Activated T-helper 17 cell treated with anti-CD3 and anti-CD28 coated beads, Interleukin-2, amount 50 U/mL, for 72 hours (primary cell): ENCODE results near the gene CPT1B. TPM values are rescaled to one million over a fixed set of nuclear protein-coding genes. Genes with fewer than 3 reads are reported as not detected.

Experiments
- ATAC-seq: fragments of 150-1000 bp; cut with Tn5 transposase; replicated peaks from 2 replicates; pipeline ENCODE4 v1.10.0; 2021; ENCODE audit warnings: mild to moderate bottlenecking, moderate library complexity
- H3K27ac Mint-ChIP-seq: one replicate; pipeline ENCODE4 v1.8.0; 2022; ENCODE audit warnings: mixed read lengths
- H3K27me3 Mint-ChIP-seq: one replicate; pipeline ENCODE4 v1.8.0; 2022; ENCODE audit warnings: mixed read lengths
- H3K36me3 Mint-ChIP-seq: one replicate; pipeline ENCODE4 v1.8.0; 2022; ENCODE audit warnings: low read depth, mild to moderate bottlenecking, mixed read lengths
- H3K4me1 Mint-ChIP-seq: one replicate; pipeline ENCODE4 v1.8.0; 2022; ENCODE audit warnings: mixed read lengths
- H3K4me3 Mint-ChIP-seq: one replicate; pipeline ENCODE4 v1.8.0; 2022; ENCODE audit warnings: mild to moderate bottlenecking, mixed read lengths
- H3K9me3 Mint-ChIP-seq: one replicate; pipeline ENCODE4 v1.8.0; 2022; ENCODE audit warnings: mixed read lengths
- total RNA-seq, 2 donors: library from RNA; stranded (reverse); gene quantifications; one replicate each; pipeline ENCODE4 v1.2.3, GENCODE V29; 2022

The CPT1B gene
- total RNA-seq, 2 donors from 2014 or later = 57.3 to 62.8 TPM

GRCh38 chr22:50584106-50585096 is 6.2 kb upstream of the CPT1B start:
- Mint-ChIP-seq H3K27me3 (no peaks in the 10 kb centered on the region), H3K4me1 (peaks cover 9% of the 10 kb centered on the region), H3K36me3 (peaks cover 32% of the 10 kb centered on the region), H3K9me3 (no peaks in the 10 kb centered on the region), H3K4me3 (peak overlapping the region; percentile 96), H3K27ac (peak overlapping the region; percentile 90)
- ATAC-seq = no peak

- H3K9me3 Mint-ChIP-seq = no peaks in the 10 kb centered on the region
- ATAC-seq = peak; percentile 24
These were observed 5.2 kb upstream of the CPT1B start for GRCh38 chr22:50583294-50583861.

GRCh38 chr22:50582493-50583293 is 4.5 kb upstream of the CPT1B start, which contains the start of gene CHKB:
Gene CHKB (minus strand): TSS chr22:50582849. CDS start chr22:50582781, 68 bp downstream.
- Mint-ChIP-seq H3K27me3 (no peaks in the 10 kb centered on the region), H3K9me3 (no peaks in the 10 kb centered on the region), H3K27ac (peak within 1 kb of the TSS; percentile 90), H3K4me1 (peaks cover 9% of the 10 kb centered on the region), H3K4me3 (peak within 1 kb of the TSS; percentile 96), H3K36me3 (peaks cover 34% of the 10 kb centered on the region)
- peak; percentile 97 for ATAC-seq

More at GRCh38 chr22:50583294-50583861, 5.2 kb upstream of the CPT1B start:
- Mint-ChIP-seq H3K27ac (peak overlapping the region; percentile 90), H3K4me1 (peaks cover 9% of the 10 kb centered on the region), H3K36me3 (peaks cover 34% of the 10 kb centered on the region), H3K27me3 (no peaks in the 10 kb centered on the region), H3K4me3 (peak overlapping the region; percentile 96)

- Mint-ChIP-seq H3K4me1 (peaks cover 9% of the 10 kb centered on the region), H3K36me3 (peaks cover 34% of the 10 kb centered on the region), H3K4me3 (peak overlapping the region; percentile 96), H3K9me3 (no peaks in the 10 kb centered on the region), H3K27ac (peak overlapping the region; percentile 90), H3K27me3 (no peaks in the 10 kb centered on the region)
- peak; percentile 1 for ATAC-seq
These were observed 3.8 kb upstream of the CPT1B start for GRCh38 chr22:50581950-50582492.

- H3K4me1 Mint-ChIP-seq = peaks cover 9% of the 10 kb centered on the region
- peaks cover 41% of the 10 kb centered on the region for H3K36me3 Mint-ChIP-seq
- no peaks in the 10 kb centered on the region for H3K9me3 Mint-ChIP-seq
- no peaks in the 10 kb centered on the region for H3K27me3 Mint-ChIP-seq
- H3K4me3 Mint-ChIP-seq = peak overlapping the region; percentile 96
- ATAC-seq = no peak
- H3K27ac Mint-ChIP-seq = peak overlapping the region; percentile 90
These were observed 3.1 kb upstream of the CPT1B start for GRCh38 chr22:50581031-50581949.

- Mint-ChIP-seq H3K9me3 (no peaks in the 10 kb centered on the region), H3K27me3 (no peaks in the 10 kb centered on the region), H3K27ac (no peak overlapping the region), H3K36me3 (peaks cover 41% of the 10 kb centered on the region), H3K4me3 (peak overlapping the region; percentile 19), H3K4me1 (peaks cover 9% of the 10 kb centered on the region)
- ATAC-seq = no peak
These were observed 1.5 kb upstream of the CPT1B start for GRCh38 chr22:50579752-50580151.

- no peak overlapping the region for H3K4me3 Mint-ChIP-seq
These were observed 616 bp upstream of the CPT1B start for GRCh38 chr22:50578776-50579310.

GRCh38 chr22:50577697-50577986 is 585 bp downstream of the CPT1B start:
- H3K4me1 Mint-ChIP-seq = peaks cover 5% of the 10 kb centered on the region
- no peaks in the 10 kb centered on the region for H3K9me3 Mint-ChIP-seq
- H3K27me3 Mint-ChIP-seq = no peaks in the 10 kb centered on the region
- H3K36me3 Mint-ChIP-seq = peaks cover 39% of the 10 kb centered on the region
- H3K4me3 Mint-ChIP-seq = peak overlapping the region; percentile 13
- no peak overlapping the region for H3K27ac Mint-ChIP-seq
- no peak for ATAC-seq

More at GRCh38 chr22:50578776-50579310, 616 bp upstream of the CPT1B start:
- H3K36me3 Mint-ChIP-seq = peaks cover 41% of the 10 kb centered on the region
- no peak for ATAC-seq
- H3K27ac Mint-ChIP-seq = no peak overlapping the region
- no peaks in the 10 kb centered on the region for H3K27me3 Mint-ChIP-seq
- no peaks in the 10 kb centered on the region for H3K9me3 Mint-ChIP-seq
- H3K4me1 Mint-ChIP-seq = peaks cover 9% of the 10 kb centered on the region

- Mint-ChIP-seq H3K27ac (no peak overlapping the region), H3K27me3 (no peaks in the 10 kb centered on the region), H3K4me1 (peaks cover 5% of the 10 kb centered on the region), H3K9me3 (no peaks in the 10 kb centered on the region), H3K4me3 (peak overlapping the region; percentile 13), H3K36me3 (peaks cover 41% of the 10 kb centered on the region)
- no peak for ATAC-seq
These were observed 1.2 kb downstream of the CPT1B start for GRCh38 chr22:50576806-50577696.

GRCh38 chr22:50576070-50576469 is 2.2 kb downstream of the CPT1B start:
- no peak for ATAC-seq
- Mint-ChIP-seq H3K4me1 (peaks cover 5% of the 10 kb centered on the region), H3K4me3 (no peak overlapping the region), H3K9me3 (no peaks in the 10 kb centered on the region), H3K27me3 (no peaks in the 10 kb centered on the region), H3K27ac (no peak overlapping the region), H3K36me3 (peaks cover 31% of the 10 kb centered on the region)

- Mint-ChIP-seq H3K4me1 (peaks cover 5% of the 10 kb centered on the region), H3K27ac (no peak overlapping the region), H3K4me3 (no peak overlapping the region), H3K9me3 (no peaks in the 10 kb centered on the region), H3K36me3 (peaks cover 29% of the 10 kb centered on the region), H3K27me3 (no peaks in the 10 kb centered on the region)
- ATAC-seq = no peak
These were observed 2.7 kb downstream of the CPT1B start for GRCh38 chr22:50575426-50575941.

GRCh38 chr22:50574383-50574755 is 3.9 kb downstream of the CPT1B start:
- no peak for ATAC-seq
- no peak overlapping the region for H3K27ac Mint-ChIP-seq
- no peaks in the 10 kb centered on the region for H3K4me1 Mint-ChIP-seq
- H3K27me3 Mint-ChIP-seq = no peaks in the 10 kb centered on the region
- H3K4me3 Mint-ChIP-seq = no peak overlapping the region
- H3K36me3 Mint-ChIP-seq = peaks cover 29% of the 10 kb centered on the region
- no peaks in the 10 kb centered on the region for H3K9me3 Mint-ChIP-seq
